Inflammatory macrophage treated with lipopolysaccharide for 4 hours (primary cell): ENCODE data around the gene LRRC4C.

Experiments used
- DNase-seq: peaks from one replicate; pipeline ENCODE4 v3.0.0-alpha.2; 2020

LRRC4C gene

GRCh38 chr11:41414771-41415440, 44.5 kb downstream of the LRRC4C start:
- DNase-seq: no peak

- no peak for DNase-seq
Observed at GRCh38 chr11:41413843-41414242, 45.6 kb downstream of the LRRC4C start.

DNA sequence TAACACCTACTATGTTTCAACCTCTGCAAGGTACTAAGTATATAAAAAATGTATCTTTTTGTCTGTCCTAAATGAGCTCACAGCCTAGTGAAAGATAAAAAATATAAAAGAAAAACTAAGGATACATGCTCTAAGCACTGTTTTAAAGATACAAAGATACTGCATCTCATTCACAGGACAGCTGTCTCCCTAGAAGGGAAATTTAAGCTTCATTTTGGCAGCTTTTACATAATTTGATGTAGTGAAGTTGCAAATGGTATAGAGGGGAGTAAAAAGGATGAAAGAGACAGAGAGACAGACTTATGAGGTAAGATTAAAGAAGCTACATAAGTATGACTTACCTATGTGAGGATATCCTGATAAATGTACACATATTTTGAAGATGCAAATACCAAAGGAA, 53.6 kb downstream of the LRRC4C start:
- no peak for DNase-seq

DNA sequence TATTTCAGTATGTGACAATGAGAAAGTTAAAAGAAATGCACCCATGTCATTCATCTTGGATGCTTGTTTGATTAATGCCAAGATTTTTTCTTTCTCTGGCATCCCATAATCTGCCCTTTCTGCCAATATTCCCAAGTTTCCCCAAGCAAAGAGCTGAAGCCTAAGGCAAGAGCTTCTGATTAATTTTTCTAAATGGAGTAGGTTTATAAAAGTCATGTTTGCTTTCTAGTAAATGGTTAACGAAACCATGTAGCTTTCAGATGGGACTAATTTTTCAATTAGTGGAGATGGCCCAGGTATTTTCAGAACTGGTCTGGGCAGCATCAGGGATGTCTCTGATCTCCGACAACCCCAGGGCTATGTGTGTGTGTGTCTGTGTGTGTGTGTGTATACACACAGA, 55.3 kb downstream of the LRRC4C start:
- no peak for DNase-seq

DNA sequence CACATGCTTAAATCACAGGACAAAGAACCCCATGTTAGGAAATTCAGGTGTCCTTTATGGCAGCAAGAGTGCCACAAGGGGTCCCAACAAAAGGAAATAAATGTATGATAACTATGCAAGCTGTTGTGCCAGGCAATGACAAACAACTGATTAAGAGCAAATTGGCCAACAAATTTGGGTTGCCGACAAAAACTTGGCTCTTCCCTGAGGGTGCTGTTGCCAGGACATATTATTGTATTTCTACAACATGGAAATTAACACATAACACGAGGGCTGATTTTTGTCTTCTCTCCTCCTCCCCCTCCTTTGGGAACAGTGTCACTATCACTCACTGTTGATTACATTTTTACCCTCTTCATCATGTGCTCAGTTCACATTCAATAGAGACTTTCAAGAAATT, 56.0 kb downstream of the LRRC4C start:
- DNase-seq: no peak

GRCh38 chr11:41400819-41401382, 58.6 kb downstream of the LRRC4C start:
- no peak for DNase-seq

DNA sequence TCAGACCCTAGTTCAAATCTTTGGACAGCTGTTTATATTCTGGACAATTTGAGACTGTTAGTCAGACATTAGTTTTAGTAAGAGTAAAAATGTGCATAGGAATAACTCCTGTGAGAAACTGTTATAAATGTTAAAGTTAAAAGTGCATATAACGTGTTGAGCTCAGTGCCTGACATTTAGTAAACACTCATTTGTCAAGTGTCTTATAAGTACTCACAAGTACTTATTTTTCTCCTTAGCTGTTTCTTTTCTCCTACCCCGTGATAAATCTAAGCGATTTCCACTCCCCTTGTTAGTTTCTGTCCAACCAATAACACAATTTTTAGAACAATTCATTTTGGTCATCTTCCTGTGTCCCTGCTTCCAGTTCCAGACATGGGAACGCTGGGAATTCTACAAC, 59.3 kb downstream of the LRRC4C start:
- no peak for DNase-seq

DNA sequence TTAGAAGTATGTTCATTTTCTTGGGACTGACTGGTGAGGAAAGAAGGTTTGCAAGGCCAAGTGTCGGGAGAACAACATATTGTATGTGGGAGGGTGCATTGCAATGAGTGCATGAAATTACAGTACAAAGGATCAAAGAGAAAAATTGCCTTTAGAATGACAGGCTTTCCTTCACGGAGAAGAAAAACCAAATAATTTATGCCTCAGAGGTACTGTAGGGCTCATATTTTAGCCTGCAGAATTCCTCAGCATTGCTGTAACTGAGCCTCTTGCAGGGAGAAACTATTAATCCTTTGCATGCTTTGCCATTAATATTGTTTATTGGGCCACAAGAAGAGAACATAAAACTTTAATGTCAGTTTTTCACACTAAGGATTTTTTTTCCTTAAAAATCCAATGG, 60.1 kb downstream of the LRRC4C start:
- no peak for DNase-seq

- no peak for DNase-seq
Observed at GRCh38 chr11:41398175-41398574, 61.3 kb downstream of the LRRC4C start.

DNA sequence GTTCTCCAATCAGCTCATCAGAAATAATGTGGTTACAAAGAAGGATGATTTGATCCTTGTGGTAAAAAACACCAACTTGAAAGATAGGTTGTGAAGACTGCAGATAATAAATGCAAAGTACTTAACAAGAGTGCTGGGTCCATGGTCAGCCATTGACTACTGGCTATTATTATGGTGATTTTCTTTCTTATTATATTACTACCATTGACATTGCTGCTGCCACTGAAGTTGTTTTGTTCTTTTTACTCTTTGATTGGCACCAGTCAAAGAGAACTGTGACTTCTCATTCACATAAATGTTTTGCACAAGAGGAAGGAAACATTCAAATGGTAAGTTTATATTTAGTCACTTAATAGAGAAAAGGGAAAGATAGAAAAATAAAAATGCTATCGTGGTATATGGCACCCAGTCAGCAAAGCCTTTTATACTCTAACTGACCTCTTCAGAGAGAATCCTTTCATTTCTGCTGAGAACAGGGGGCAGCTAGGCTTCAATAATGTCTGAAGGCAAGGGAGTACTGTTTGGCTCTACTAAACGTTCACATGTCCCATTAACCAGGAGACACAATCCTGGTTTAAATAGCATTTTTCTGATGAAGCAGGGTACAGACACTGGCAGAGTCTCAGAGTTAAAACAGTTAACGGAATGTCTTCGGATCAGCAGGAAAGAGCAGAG, 64.8 kb downstream of the LRRC4C start:
- no peak for DNase-seq

DNA sequence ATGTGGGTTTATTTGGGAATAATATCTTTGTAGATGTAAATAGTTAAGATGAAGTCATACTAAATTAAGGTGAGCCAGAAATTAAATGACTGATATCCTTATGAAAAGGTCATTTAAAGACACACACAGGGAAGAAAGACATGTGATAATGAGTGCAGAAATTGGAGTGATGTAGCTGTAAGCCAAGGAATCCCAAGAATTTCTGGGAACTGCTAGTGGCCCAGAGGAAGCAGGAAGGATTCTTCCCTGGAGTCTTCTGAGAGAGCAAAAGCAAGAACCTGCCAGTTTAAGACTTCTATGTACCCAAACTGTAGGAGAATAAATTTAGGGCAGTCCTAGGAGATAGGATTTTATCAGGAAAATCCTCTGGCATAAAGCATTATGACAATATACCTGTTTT, 66.9 kb downstream of the LRRC4C start:
- DNase-seq: no peak

DNA sequence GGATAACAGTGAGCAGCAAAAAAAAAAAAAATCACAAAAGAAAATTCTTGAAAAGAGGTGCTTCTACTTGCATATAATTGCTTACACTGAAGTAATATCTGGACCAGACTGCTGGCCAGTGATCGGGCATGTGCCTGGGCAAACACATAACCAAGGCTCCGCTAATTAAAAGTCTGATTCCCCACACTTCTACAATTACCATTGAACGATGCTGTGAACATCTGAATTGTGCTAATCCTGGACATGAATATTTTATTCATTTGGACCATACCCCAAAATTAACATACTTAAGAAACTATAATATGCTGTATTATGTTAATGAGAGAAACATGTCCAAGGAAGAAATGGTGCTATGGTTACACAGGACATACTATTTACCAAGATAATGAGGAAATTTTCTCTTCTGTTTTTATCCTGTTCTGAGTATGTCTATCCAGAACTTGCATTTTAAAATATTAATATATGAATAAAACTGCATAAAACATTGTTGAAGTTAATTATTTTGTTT, 69.8 kb downstream of the LRRC4C start:
- no peak for DNase-seq

DNA sequence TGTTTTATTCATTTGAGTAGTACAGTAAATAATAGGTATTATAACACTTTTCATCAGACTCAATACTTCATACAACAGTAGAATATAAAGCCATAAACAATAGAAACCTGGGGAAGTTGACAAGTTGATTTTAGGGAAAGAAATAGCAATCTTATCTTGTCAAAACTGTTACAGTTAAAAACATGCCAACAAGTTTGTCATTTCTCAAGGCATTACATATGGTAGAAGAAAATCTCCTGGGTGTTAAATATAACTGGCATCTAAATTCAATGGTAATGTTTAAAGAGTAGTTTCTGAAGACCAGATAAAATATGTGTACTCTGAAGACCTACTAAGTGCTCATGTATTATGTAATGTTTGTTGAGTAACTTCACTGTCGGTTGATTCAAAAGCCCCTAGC, 75.1 kb downstream of the LRRC4C start:
- no peak for DNase-seq

GRCh38 chr11:41383768-41384167, 75.7 kb downstream of the LRRC4C start:
- no peak for DNase-seq

GRCh38 chr11:41382927-41383326, 76.5 kb downstream of the LRRC4C start:
- no peak for DNase-seq

DNA sequence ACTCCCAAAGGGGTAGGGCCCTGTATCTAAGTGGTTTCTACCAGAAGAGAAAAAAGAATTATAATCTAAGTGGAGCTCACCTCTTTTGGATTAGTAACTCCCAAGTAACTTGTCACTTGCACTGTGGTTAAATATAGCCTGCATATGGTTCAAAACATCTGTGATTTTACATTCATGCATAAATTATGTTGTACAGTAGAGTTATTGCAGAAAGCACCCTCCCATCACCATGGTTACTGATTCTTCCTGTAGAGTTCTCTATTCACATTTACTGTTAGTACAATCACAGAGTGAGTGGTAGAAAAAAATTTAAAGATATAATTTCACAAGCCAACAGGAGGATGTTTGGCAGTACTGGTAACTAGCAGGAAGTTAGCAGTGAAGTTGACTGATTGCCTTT, 80.4 kb downstream of the LRRC4C start:
- no peak for DNase-seq

- no peak for DNase-seq
Observed at GRCh38 chr11:41377709-41378394, 81.6 kb downstream of the LRRC4C start.

DNA sequence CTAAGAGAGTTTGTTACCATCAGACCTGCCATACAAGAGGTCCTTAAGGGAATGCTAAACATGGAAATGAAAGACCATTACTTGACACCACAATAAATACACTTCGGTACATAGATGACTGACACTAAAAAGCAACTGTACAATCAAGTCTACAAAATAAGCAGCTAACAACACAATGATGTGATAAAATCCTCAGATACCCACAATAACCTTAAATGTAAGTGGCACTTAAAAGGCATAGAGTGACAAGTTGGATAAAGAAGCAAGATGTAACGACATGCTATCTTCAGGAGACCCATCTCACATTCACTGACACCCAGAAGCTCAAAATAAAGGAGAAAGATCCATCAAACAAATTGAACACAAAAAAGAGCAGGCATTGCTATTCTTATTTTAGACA, 107.6 kb downstream of the LRRC4C start:
- no peak for DNase-seq

GRCh38 chr11:41346042-41346441, 113.4 kb downstream of the LRRC4C start:
- DNase-seq: no peak

- DNase-seq: no peak
Observed at GRCh38 chr11:41334007-41334933, 125.2 kb downstream of the LRRC4C start.

DNA sequence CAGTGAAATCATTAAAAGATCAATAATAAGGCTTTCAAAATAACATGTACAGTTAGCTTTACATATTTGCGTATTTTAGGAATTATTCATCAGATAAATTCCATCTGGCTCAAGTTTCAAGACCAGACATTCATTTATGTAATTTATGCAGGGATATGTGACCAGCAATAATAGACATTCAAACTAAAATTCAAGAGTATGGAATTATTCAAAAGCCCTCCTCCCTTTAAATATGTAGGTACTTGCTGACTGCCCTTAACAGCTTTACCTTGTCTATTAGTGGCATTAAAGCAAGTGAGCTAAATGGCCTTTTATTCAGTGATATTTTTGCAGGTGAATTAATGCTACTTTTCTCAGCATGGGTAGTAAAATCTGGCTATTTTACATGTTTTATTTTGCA, 126.1 kb downstream of the LRRC4C start:
- DNase-seq: no peak

GRCh38 chr11:41328324-41328723, 131.1 kb downstream of the LRRC4C start:
- no peak for DNase-seq

DNA sequence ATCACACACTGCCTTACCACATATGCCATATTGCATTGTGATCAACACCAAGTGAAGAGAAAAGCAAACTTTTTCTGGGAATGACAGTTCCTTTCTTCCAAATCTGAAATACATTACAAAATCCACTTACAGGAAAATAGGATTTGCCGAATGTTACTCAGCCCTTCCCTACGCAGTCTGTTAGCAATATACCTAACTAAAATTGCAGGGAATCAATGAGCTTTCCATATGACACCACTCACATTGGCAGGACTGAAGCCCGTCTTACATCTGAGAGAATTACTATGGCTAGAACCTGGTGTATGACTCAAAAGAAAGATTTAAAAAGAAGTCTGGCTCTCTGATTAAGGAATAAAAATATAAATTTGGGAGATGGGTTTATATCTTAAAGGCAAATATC, 136.0 kb downstream of the LRRC4C start:
- DNase-seq: no peak
